ENCODE measurements around the gene GFOD1.

Gene GFOD1

GRCh38 chr6:13365320-13365719 is 122.1 kb downstream of the GFOD1 start:
- Histone ChIP-seq H2AK5ac (ENCODE audit: low read depth, low read length) (peak overlapping the region; percentile 61), H2BK15ac (ENCODE audit: low read length) (peak overlapping the region; percentile 39), H3K4me1 (ENCODE audit: control insufficient read depth in 2 of 2, insufficient read depth in 1 of 2, low read depth in 1 of 2, low read length in 2 of 2) (peaks cover 8 to 13% of the 10 kb centered on the region in 2 donors), H3K4me3 (ENCODE audit: low read length in 2 of 2) (peak overlapping the region in 1 of 2 donors; percentile 57), H2BK12ac (ENCODE audit: low read length) (peak overlapping the region; percentile 91), H2AFZ (ENCODE audit: low read length) (no peak overlapping the region), H4K91ac (ENCODE audit: low read depth, low read length, poor library complexity) (no peak overlapping the region), H3K4ac (ENCODE audit: low read length) (no peak overlapping the region), H2BK120ac (ENCODE audit: low read depth, low read length) (no peak overlapping the region), H4K8ac (ENCODE audit: low read depth, low read length) (no peak overlapping the region), H3K18ac (ENCODE audit: low read length) (peak overlapping the region; percentile 81), H3K14ac (ENCODE audit: low read length) (no peak overlapping the region), H3K23ac (ENCODE audit: low read depth, low read length, poor library complexity) (peak overlapping the region; percentile 66), H3K79me1 (ENCODE audit: low read depth, low read length) (peaks cover 2% of the 10 kb centered on the region), H3K36me3 (replicated peaks in 1 of 2; ENCODE audit: control insufficient read depth in 2 of 2, insufficient read depth in 2 of 2, low read length in 2 of 2) (no peaks in the 10 kb centered on the region), H2BK5ac (ENCODE audit: low read length) (peak overlapping the region; percentile 46), H3K9ac (ENCODE audit: low read depth, low read length, poor library complexity) (peak overlapping the region; percentile 31), H3K27ac (replicated peaks; ENCODE audit: low read length) (no peak overlapping the region), H3K9me3 (replicated peaks in 1 of 2; ENCODE audit: control insufficient read depth in 2 of 2, insufficient read depth in 1 of 2, low read depth in 1 of 2, low read length in 2 of 2) (peaks cover 0 to 2% of the 10 kb centered on the region in 2 donors), H3K4me2 (ENCODE audit: insufficient read depth, low read length, poor library complexity, severe bottlenecking) (no peak overlapping the region), H3K27me3 (ENCODE audit: control insufficient read depth in 3 of 3, insufficient read depth in 3 of 3, low read depth in 1 of 3, low read length in 3 of 3) (no peaks in the 10 kb centered on the region)
- no CpG with 5 or more reads among the region's 39 CpGs for WGBS, 2 donors (ENCODE audit: extremely low coverage in 2 of 2, insufficient read length in 2 of 2, insufficient replicate concordance in 1 of 2)
- DNase-seq (ENCODE audit: low spot score) = no peak

GRCh38 chr6:13364842-13365241 is 122.6 kb downstream of the GFOD1 start:
- no peak overlapping the region for H2BK12ac ChIP-seq (ENCODE audit: low read length)
- no peak overlapping the region for H3K4ac ChIP-seq (ENCODE audit: low read length)
- H2BK15ac ChIP-seq (ENCODE audit: low read length) = peak overlapping the region; percentile 42
- H3K36me3 ChIP-seq (replicated peaks in 1 of 2; ENCODE audit: control insufficient read depth in 2 of 2, insufficient read depth in 2 of 2, low read length in 2 of 2) = no peaks in the 10 kb centered on the region
- H4K8ac ChIP-seq (ENCODE audit: low read depth, low read length) = no peak overlapping the region
- peaks cover 2% of the 10 kb centered on the region for H3K79me1 ChIP-seq (ENCODE audit: low read depth, low read length)
- no peak overlapping the region for H3K27ac ChIP-seq (replicated peaks; ENCODE audit: low read length)
- peak overlapping the region; percentile 46 for H2BK5ac ChIP-seq (ENCODE audit: low read length)
- no peak for DNase-seq (ENCODE audit: low spot score)
- H3K27me3 ChIP-seq (ENCODE audit: control insufficient read depth in 3 of 3, insufficient read depth in 3 of 3, low read depth in 1 of 3, low read length in 3 of 3) = no peaks in the 10 kb centered on the region
- H3K18ac ChIP-seq (ENCODE audit: low read length) = peak overlapping the region; percentile 35
- peak overlapping the region; percentile 66 for H3K23ac ChIP-seq (ENCODE audit: low read depth, low read length, poor library complexity)
- H4K91ac ChIP-seq (ENCODE audit: low read depth, low read length, poor library complexity) = no peak overlapping the region
- peaks cover 0 to 2% of the 10 kb centered on the region in 2 donors for H3K9me3 ChIP-seq (replicated peaks in 1 of 2; ENCODE audit: control insufficient read depth in 2 of 2, insufficient read depth in 1 of 2, low read depth in 1 of 2, low read length in 2 of 2)
- no CpG with 5 or more reads among the region's 34 CpGs for WGBS, 2 donors (ENCODE audit: extremely low coverage in 2 of 2, insufficient read length in 2 of 2, insufficient replicate concordance in 1 of 2)
- no peak overlapping the region for H3K4me2 ChIP-seq (ENCODE audit: insufficient read depth, low read length, poor library complexity, severe bottlenecking)
- H3K4me1 ChIP-seq (ENCODE audit: control insufficient read depth in 2 of 2, insufficient read depth in 1 of 2, low read depth in 1 of 2, low read length in 2 of 2) = peaks cover 8 to 13% of the 10 kb centered on the region in 2 donors
- peak overlapping the region; percentile 31 for H3K9ac ChIP-seq (ENCODE audit: low read depth, low read length, poor library complexity)
- H3K14ac ChIP-seq (ENCODE audit: low read length) = no peak overlapping the region
- H2BK120ac ChIP-seq (ENCODE audit: low read depth, low read length) = peak overlapping the region; percentile 51
- no peak overlapping the region for H2AFZ ChIP-seq (ENCODE audit: low read length)
- H2AK5ac ChIP-seq (ENCODE audit: low read depth, low read length) = peak overlapping the region; percentile 61
- peak overlapping the region in 1 of 2 donors; percentile 51 for H3K4me3 ChIP-seq (ENCODE audit: low read length in 2 of 2)

- Histone ChIP-seq H2AFZ (ENCODE audit: low read length) (peak overlapping the region; percentile 5), H3K9ac (ENCODE audit: low read depth, low read length, poor library complexity) (no peak overlapping the region), H4K8ac (ENCODE audit: low read depth, low read length) (no peak overlapping the region), H3K18ac (ENCODE audit: low read length) (no peak overlapping the region), H3K4me1 (ENCODE audit: control insufficient read depth in 2 of 2, insufficient read depth in 1 of 2, low read depth in 1 of 2, low read length in 2 of 2) (peaks cover 5 to 18% of the 10 kb centered on the region in 2 donors), H2AK5ac (ENCODE audit: low read depth, low read length) (no peak overlapping the region), H3K4me3 (ENCODE audit: low read length in 2 of 2) (no peak overlapping the region), H2BK12ac (ENCODE audit: low read length) (no peak overlapping the region), H4K91ac (ENCODE audit: low read depth, low read length, poor library complexity) (no peak overlapping the region), H3K36me3 (replicated peaks in 1 of 2; ENCODE audit: control insufficient read depth in 2 of 2, insufficient read depth in 2 of 2, low read length in 2 of 2) (no peaks in the 10 kb centered on the region), H2BK120ac (ENCODE audit: low read depth, low read length) (no peak overlapping the region), H3K27ac (replicated peaks; ENCODE audit: low read length) (no peak overlapping the region), H2BK15ac (ENCODE audit: low read length) (no peak overlapping the region), H3K79me1 (ENCODE audit: low read depth, low read length) (peaks cover 2% of the 10 kb centered on the region), H3K27me3 (ENCODE audit: control insufficient read depth in 3 of 3, insufficient read depth in 3 of 3, low read depth in 1 of 3, low read length in 3 of 3) (no peaks in the 10 kb centered on the region), H2BK5ac (ENCODE audit: low read length) (no peak overlapping the region), H3K4ac (ENCODE audit: low read length) (peak overlapping the region; percentile 55), H3K23ac (ENCODE audit: low read depth, low read length, poor library complexity) (no peak overlapping the region), H3K9me3 (replicated peaks in 1 of 2; ENCODE audit: control insufficient read depth in 2 of 2, insufficient read depth in 1 of 2, low read depth in 1 of 2, low read length in 2 of 2) (peaks cover 0 to 2% of the 10 kb centered on the region in 2 donors), H3K14ac (ENCODE audit: low read length) (no peak overlapping the region), H3K4me2 (ENCODE audit: insufficient read depth, low read length, poor library complexity, severe bottlenecking) (no peak overlapping the region)
- WGBS, 2 donors (ENCODE audit: extremely low coverage in 2 of 2, insufficient read length in 2 of 2, insufficient replicate concordance in 1 of 2) = no CpG with 5 or more reads among the region's 5 CpGs
- DNase-seq (ENCODE audit: low spot score) = no peak
Measured at GRCh38 chr6:13362412-13362811, 125.0 kb downstream of the GFOD1 start.

- no peak overlapping the region for H2BK5ac ChIP-seq (ENCODE audit: low read length)
- no peak overlapping the region for H2BK120ac ChIP-seq (ENCODE audit: low read depth, low read length)
- no peak overlapping the region for H2BK12ac ChIP-seq (ENCODE audit: low read length)
- H3K9me3 ChIP-seq (replicated peaks in 1 of 2; ENCODE audit: control insufficient read depth in 2 of 2, insufficient read depth in 1 of 2, low read depth in 1 of 2, low read length in 2 of 2) = peaks cover 0 to 2% of the 10 kb centered on the region in 2 donors
- no peak overlapping the region for H3K18ac ChIP-seq (ENCODE audit: low read length)
- H3K23ac ChIP-seq (ENCODE audit: low read depth, low read length, poor library complexity) = no peak overlapping the region
- H3K14ac ChIP-seq (ENCODE audit: low read length) = no peak overlapping the region
- no peak overlapping the region for H3K9ac ChIP-seq (ENCODE audit: low read depth, low read length, poor library complexity)
- H2AFZ ChIP-seq (ENCODE audit: low read length) = no peak overlapping the region
- DNase-seq (ENCODE audit: low spot score) = no peak
- no peak overlapping the region for H3K4ac ChIP-seq (ENCODE audit: low read length)
- no CpG with 5 or more reads among the region's 6 CpGs for WGBS, 2 donors (ENCODE audit: extremely low coverage in 2 of 2, insufficient read length in 2 of 2, insufficient replicate concordance in 1 of 2)
- no peaks in the 10 kb centered on the region for H3K36me3 ChIP-seq (replicated peaks in 1 of 2; ENCODE audit: control insufficient read depth in 2 of 2, insufficient read depth in 2 of 2, low read length in 2 of 2)
- no peak overlapping the region for H3K4me3 ChIP-seq (ENCODE audit: low read length in 2 of 2)
- no peak overlapping the region for H4K91ac ChIP-seq (ENCODE audit: low read depth, low read length, poor library complexity)
- no peaks in the 10 kb centered on the region for H3K27me3 ChIP-seq (ENCODE audit: control insufficient read depth in 3 of 3, insufficient read depth in 3 of 3, low read depth in 1 of 3, low read length in 3 of 3)
- H4K8ac ChIP-seq (ENCODE audit: low read depth, low read length) = no peak overlapping the region
- H3K79me1 ChIP-seq (ENCODE audit: low read depth, low read length) = peaks cover 2% of the 10 kb centered on the region
- H2AK5ac ChIP-seq (ENCODE audit: low read depth, low read length) = no peak overlapping the region
- H2BK15ac ChIP-seq (ENCODE audit: low read length) = no peak overlapping the region
- no peak overlapping the region for H3K4me2 ChIP-seq (ENCODE audit: insufficient read depth, low read length, poor library complexity, severe bottlenecking)
- peaks cover 3 to 15% of the 10 kb centered on the region in 2 donors for H3K4me1 ChIP-seq (ENCODE audit: control insufficient read depth in 2 of 2, insufficient read depth in 1 of 2, low read depth in 1 of 2, low read length in 2 of 2)
- H3K27ac ChIP-seq (replicated peaks; ENCODE audit: low read length) = no peak overlapping the region
Measured at GRCh38 chr6:13360671-13361540, 126.5 kb downstream of the GFOD1 start.

All from neuronal stem cell (in vitro differentiated cells).